HepG2 (cell line): ENCODE results near the gene NOM1. TPM values are rescaled to one million over a fixed set of nuclear protein-coding genes. Genes with fewer than 3 reads are reported as not detected.

Experiments used
- ELF4 ChIP-seq: sonication (generic); formaldehyde crosslinking; IDR thresholded peaks from 2 replicates; pipeline ENCODE4 v1.5.0; 2020; ENCODE audit warnings: missing genetic modification reagents, mild to moderate bottlenecking, moderate library complexity, borderline replicate concordance
- GATA4 ChIP-seq: sonication (generic); IDR thresholded peaks from 2 replicates; pipeline ENCODE4 v1.6.1; 2016; ENCODE audit warnings: antibody characterized with exemption, low read depth, borderline replicate concordance
- HNRNPH1 ChIP-seq: fragments of 200-400 bp; formaldehyde crosslinking; optimal IDR thresholded peaks from 2 replicates; pipeline ENCODE3; 2017; ENCODE audit warnings: mild to moderate bottlenecking, low read depth, low read length
- MED1 ChIP-seq: sonication (generic); formaldehyde crosslinking; IDR thresholded peaks from 2 replicates; pipeline ENCODE4 v1.4.0; 2020; ENCODE audit warnings: missing genetic modification reagents
- NONO ChIP-seq, 2 experiments: fragments of 450-650 bp in 1 of 2; sonication (generic) in 1 of 2; formaldehyde crosslinking in 1 of 2; IDR thresholded peaks in 1 of 2; conservative IDR thresholded peaks in 1 of 2; 2 replicates each; pipeline versions ENCODE4 v1.6.1 to v1.8.0; 2017 to 2022; ENCODE audit warnings: mild to moderate bottlenecking in 1 of 2, missing genetic modification reagents in 1 of 2, moderate library complexity in 1 of 2
- PHF8 ChIP-seq: sonication (generic); formaldehyde crosslinking; IDR thresholded peaks from 2 replicates; pipeline ENCODE4 v1.5.0; 2020; ENCODE audit warnings: missing genetic modification reagents
- POLR2AphosphoS5 ChIP-seq: IDR thresholded peaks from 2 replicates; pipeline ENCODE4 v1.6.1; 2012; ENCODE audit warnings: low read depth, low read length
- RNF2 ChIP-seq: fragments of 450-650 bp; conservative IDR thresholded peaks from 2 replicates; pipeline ENCODE4 v1.6.1; 2016; ENCODE audit warnings: low read depth
- SAP130 ChIP-seq: IDR thresholded peaks from 2 replicates; pipeline ENCODE4 v1.6.1; 2016; ENCODE audit warnings: low read depth
- SOX13 ChIP-seq, 3 experiments: fragments of 450-650 bp in 1 of 3; sonication (generic) in 1 of 3; formaldehyde crosslinking in 1 of 3; IDR thresholded peaks in 2 of 3; conservative IDR thresholded peaks in 1 of 3; 2 replicates each; pipeline versions ENCODE4 v1.5.0 to v1.6.1; 2016 to 2020; ENCODE audit warnings: antibody characterized with exemption in 1 of 3, mild to moderate bottlenecking in 1 of 3, missing compliant biosample characterization in 1 of 3, missing genetic modification reagents in 1 of 3, moderate library complexity in 1 of 3
- TGIF2 ChIP-seq: IDR thresholded peaks from 2 replicates; pipeline ENCODE4 v1.6.1; 2016; ENCODE audit warnings: control low read depth, missing compliant biosample characterization
- ZFP36L1 ChIP-seq: sonication (generic); formaldehyde crosslinking; IDR thresholded peaks from 2 replicates; pipeline ENCODE4 v1.8.0; 2022; ENCODE audit warnings: mild to moderate bottlenecking, missing genetic modification reagents, moderate library complexity
- ZNF264 ChIP-seq: sonication (generic); formaldehyde crosslinking; IDR thresholded peaks from 2 replicates; pipeline ENCODE4 v1.4.0; 2020; ENCODE audit warnings: missing genetic modification reagents
- ZNF337 ChIP-seq: sonication (generic); formaldehyde crosslinking; IDR thresholded peaks from 2 replicates; pipeline ENCODE4 v1.5.1; 2020; ENCODE audit warnings: missing genetic modification reagents, low read depth, mild to moderate bottlenecking, borderline replicate concordance
- ZNF563 ChIP-seq: sonication (generic); formaldehyde crosslinking; IDR thresholded peaks from 2 replicates; pipeline ENCODE4 v1.8.0; 2022; ENCODE audit warnings: mild to moderate bottlenecking, moderate library complexity, missing genetic modification reagents
- ZNF883 ChIP-seq: sonication (generic); formaldehyde crosslinking; IDR thresholded peaks from 2 replicates; pipeline ENCODE4 v1.5.1; 2020; ENCODE audit warnings: mild to moderate bottlenecking, missing genetic modification reagents; ENCODE audit errors: not compliant biosample characterization
- polyA plus RNA-seq, 8 experiments: library from polyadenylated mRNA; depleted of rRNA in 3 of 8; stranded (reverse) in 7 of 8; unstranded in 1 of 8; fragments of >200 nt; fragmentation: Illumina TruSeq in 4 of 8; extraction: Trizol in 4 of 8; gene quantifications; 2 replicates each; pipeline versions ENCODE4 v1.2.1 to v1.2.3, GENCODE V29; 2011 to 2016; ENCODE audit warnings: low read depth in 4 of 8, missing spikeins in 1 of 8, mixed read lengths in 1 of 8; ENCODE audit not compliant: insufficient read depth in 1 of 8
- total RNA-seq, 5 experiments: library from RNA; depleted of rRNA; stranded (reverse); fragments of >200 nt; fragmentation: Illumina TruSeq; extraction: Trizol; gene quantifications; 2 replicates each; pipeline ENCODE4 v1.2.3, GENCODE V29; 2016; ENCODE audit warnings: low read depth in 1 of 5
- TF ChIP-seq, protein P1 (sequence below): sonication (generic); formaldehyde crosslinking; IDR thresholded peaks from 2 replicates; pipeline ENCODE4 v1.4.0; 2020; ENCODE audit warnings: missing genetic modification reagents
- TF ChIP-seq, protein P2 (sequence below): sonication (generic); formaldehyde crosslinking; IDR thresholded peaks from 2 replicates; pipeline ENCODE4 v1.5.1; 2020; ENCODE audit warnings: mild to moderate bottlenecking, missing genetic modification reagents, borderline replicate concordance
- TF ChIP-seq, protein P3 (sequence below): sonication (generic); formaldehyde crosslinking; IDR thresholded peaks from 2 replicates; pipeline ENCODE4 v1.5.1; 2020; ENCODE audit warnings: mild to moderate bottlenecking, missing genetic modification reagents, borderline replicate concordance
- TF ChIP-seq, protein P4 (sequence below): IDR thresholded peaks from 2 replicates; pipeline ENCODE4 v1.6.1; 2016; ENCODE audit warnings: missing biosample characterization, missing genetic modification reagents, low read depth

The NOM1 gene
- total and polyA plus RNA-seq, 2 of the 13 experiments (the other 11 are each of a cell fraction or from before 2014, with no cell fraction given) = 14.2 to 26.2 TPM

DNA sequence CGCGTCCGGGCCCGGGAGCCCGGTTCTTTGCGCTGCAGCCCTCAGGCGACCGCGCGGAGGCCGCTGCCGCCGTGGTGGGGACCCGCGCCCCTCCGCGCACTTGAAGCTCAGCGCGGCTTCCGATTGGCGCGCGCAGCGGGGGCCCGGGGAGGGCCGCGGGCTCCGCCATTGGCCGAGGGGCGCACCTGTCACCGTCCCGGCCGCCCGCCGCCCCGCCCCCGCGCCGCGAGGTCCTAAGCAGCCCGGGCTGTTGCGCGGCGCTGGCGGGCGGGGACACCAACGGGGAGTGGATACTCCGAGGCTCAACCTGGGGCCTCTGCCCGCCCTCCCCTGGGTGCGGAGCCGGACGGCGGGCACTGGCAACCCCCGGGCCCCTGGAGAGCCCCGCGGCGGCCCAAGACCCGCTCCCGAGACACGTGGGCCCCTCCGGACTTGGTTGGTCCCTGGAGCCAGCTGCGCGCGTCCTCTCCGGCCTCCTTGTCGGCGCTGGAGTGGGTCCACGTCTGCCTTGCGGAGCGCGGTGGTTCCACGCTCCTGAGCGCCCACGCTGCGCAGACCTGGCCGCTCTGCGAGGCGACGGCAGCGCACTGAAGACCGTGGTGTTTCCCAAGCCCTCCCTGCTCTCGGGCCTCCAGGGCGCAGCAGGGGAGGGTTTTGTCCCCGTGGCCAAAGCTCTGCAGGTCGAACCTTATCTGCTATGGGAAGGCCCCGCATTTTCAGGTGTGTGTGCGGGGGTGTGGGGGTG, 61.2 kb downstream of the NOM1 start, which contains the start of gene MNX1 (continued):
- TF ChIP-seq ZNF337 (CRISPR knock-in tag) = no peak; the same call in 1 of the 2 replicates
- peak; percentile 47 for TF ChIP-seq PHF8 (CRISPR knock-in tag)
- no peak for TF ChIP-seq RNF2
- no peak for TF ChIP-seq GATA4
- peak; percentile 43; the same call in 1 of the 2 replicates for TF ChIP-seq POLR2AphosphoS5
- TF ChIP-seq NONO (IDR thresholded peaks at IDR 0.05) = no peak
- TF ChIP-seq NONO (CRISPR knock-in tag; conservative IDR thresholded peaks at IDR 0.05) = no peak
- TF ChIP-seq HNRNPH1 = no peak
- TF ChIP-seq, protein P1, sequence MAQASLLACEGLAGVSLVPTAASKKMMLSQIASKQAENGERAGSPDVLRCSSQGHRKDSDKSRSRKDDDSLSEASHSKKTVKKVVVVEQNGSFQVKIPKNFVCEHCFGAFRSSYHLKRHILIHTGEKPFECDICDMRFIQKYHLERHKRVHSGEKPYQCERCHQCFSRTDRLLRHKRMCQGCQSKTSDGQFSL (CRISPR knock-in tag) = no peak
- TF ChIP-seq ZNF563 = peak; percentile 35
- peak; percentile 48 for TF ChIP-seq SAP130 (CRISPR knock-in tag)
- no peak for TF ChIP-seq ZNF883 (CRISPR knock-in tag)
- no peak for TF ChIP-seq TGIF2 (CRISPR knock-in tag)
- TF ChIP-seq, protein P2, sequence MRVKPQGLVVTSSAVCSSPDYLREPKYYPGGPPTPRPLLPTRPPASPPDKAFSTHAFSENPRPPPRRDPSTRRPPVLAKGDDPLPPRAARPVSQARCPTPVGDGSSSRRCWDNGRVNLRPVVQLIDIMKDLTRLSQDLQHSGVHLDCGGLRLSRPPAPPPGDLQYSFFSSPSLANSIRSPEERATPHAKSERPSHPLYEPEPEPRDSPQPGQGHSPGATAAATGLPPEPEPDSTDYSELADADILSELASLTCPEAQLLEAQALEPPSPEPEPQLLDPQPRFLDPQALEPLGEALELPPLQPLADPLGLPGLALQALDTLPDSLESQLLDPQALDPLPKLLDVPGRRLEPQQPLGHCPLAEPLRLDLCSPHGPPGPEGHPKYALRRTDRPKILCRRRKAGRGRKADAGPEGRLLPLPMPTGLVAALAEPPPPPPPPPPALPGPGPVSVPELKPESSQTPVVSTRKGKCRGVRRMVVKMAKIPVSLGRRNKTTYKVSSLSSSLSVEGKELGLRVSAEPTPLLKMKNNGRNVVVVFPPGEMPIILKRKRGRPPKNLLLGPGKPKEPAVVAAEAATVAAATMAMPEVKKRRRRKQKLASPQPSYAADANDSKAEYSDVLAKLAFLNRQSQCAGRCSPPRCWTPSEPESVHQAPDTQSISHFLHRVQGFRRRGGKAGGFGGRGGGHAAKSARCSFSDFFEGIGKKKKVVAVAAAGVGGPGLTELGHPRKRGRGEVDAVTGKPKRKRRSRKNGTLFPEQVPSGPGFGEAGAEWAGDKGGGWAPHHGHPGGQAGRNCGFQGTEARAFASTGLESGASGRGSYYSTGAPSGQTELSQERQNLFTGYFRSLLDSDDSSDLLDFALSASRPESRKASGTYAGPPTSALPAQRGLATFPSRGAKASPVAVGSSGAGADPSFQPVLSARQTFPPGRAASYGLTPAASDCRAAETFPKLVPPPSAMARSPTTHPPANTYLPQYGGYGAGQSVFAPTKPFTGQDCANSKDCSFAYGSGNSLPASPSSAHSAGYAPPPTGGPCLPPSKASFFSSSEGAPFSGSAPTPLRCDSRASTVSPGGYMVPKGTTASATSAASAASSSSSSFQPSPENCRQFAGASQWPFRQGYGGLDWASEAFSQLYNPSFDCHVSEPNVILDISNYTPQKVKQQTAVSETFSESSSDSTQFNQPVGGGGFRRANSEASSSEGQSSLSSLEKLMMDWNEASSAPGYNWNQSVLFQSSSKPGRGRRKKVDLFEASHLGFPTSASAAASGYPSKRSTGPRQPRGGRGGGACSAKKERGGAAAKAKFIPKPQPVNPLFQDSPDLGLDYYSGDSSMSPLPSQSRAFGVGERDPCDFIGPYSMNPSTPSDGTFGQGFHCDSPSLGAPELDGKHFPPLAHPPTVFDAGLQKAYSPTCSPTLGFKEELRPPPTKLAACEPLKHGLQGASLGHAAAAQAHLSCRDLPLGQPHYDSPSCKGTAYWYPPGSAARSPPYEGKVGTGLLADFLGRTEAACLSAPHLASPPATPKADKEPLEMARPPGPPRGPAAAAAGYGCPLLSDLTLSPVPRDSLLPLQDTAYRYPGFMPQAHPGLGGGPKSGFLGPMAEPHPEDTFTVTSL = no peak
- no peak for TF ChIP-seq MED1
- TF ChIP-seq ELF4 (CRISPR knock-in tag) = no peak
- TF ChIP-seq SOX13 (IDR thresholded peaks at IDR 0.05) = no peak
- TF ChIP-seq SOX13 (CRISPR knock-in tag; conservative IDR thresholded peaks at IDR 0.05 in 1 of 2, IDR thresholded peaks at IDR 0.05 in 1 of 2) = no peak
- TF ChIP-seq, protein P3, sequence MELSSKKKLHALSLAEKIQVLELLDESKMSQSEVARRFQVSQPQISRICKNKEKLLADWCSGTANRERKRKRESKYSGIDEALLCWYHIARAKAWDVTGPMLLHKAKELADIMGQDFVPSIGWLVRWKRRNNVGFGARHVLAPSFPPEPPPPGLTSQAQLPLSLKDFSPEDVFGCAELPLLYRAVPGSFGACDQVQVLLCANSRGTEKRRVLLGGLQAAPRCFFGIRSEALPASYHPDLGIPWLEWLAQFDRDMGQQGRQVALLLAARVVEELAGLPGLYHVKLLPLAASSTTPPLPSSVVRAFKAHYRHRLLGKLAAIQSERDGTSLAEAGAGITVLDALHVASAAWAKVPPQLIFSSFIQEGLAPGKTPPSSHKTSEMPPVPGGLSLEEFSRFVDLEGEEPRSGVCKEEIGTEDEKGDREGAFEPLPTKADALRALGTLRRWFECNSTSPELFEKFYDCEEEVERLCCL (CRISPR knock-in tag) = no peak
- TF ChIP-seq ZNF264 = no peak
- TF ChIP-seq ZFP36L1 (CRISPR knock-in tag) = no peak
- TF ChIP-seq, protein P4, sequence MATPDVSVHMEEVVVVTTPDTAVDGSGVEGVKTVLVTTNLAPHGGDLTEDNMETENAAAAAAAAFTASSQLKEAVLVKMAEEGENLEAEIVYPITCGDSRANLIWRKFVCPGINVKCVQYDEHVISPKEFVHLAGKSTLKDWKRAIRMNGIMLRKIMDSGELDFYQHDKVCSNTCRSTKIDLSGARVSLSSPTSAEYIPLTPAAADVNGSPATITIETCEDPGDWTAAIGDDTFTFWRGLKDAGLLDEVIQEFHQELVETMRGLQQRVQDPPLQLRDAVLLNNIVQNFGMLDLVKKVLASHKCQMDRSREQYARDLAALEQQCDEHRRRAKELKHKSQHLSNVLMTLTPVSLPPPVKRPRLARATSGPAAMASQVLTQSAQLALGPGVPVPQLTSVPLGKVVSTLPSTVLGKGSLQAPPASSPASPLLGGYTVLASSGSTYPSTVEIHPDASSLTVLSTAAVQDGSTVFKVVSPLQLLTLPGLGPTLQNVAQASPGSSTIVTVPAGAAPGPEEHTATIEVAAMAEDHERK (CRISPR knock-in tag) = no peak
